ENCODE data around the gene ABCB1.

The ABCB1 gene

GRCh38 chr7:87615197-87615596, 14.5 kb upstream of the ABCB1 start:
- no peaks in the 10 kb centered on the region for H3K36me3 ChIP-seq (replicated peaks; ENCODE audit: low read depth, low read length)
- no peaks in the 10 kb centered on the region for H3K79me2 ChIP-seq (ENCODE audit: low read length)
- no peak overlapping the region for H2AFZ ChIP-seq (ENCODE audit: low read depth, low read length)
- H3K9me3 ChIP-seq (ENCODE audit: insufficient read depth, low read length), result no peaks in the 10 kb centered on the region
- H3K4me1 ChIP-seq (ENCODE audit: low read length), result no peaks in the 10 kb centered on the region
- H3K27me3 ChIP-seq (ENCODE audit: low read depth, low read length), result no peaks in the 10 kb centered on the region
- no peak for TF ChIP-seq EZH2phosphoT487 (IDR thresholded peaks at IDR 0.05; ENCODE audit: low read depth)
- no peak overlapping the region for H3K9ac ChIP-seq (ENCODE audit: low read length)
- no peaks in the 10 kb centered on the region for H4K20me1 ChIP-seq (ENCODE audit: insufficient read depth, low read length)
- no peak overlapping the region for H3K4me2 ChIP-seq (ENCODE audit: low read length)
- H3K4me3 ChIP-seq (ENCODE audit: low read length), result no peak overlapping the region
- no peak overlapping the region for H3K27ac ChIP-seq (ENCODE audit: low read length)

- Histone ChIP-seq H3K9ac (ENCODE audit: low read length) (no peak overlapping the region), H2AFZ (ENCODE audit: low read depth, low read length) (no peak overlapping the region), H3K4me1 (ENCODE audit: low read length) (no peaks in the 10 kb centered on the region), H3K4me3 (ENCODE audit: low read length) (no peak overlapping the region), H3K79me2 (ENCODE audit: low read length) (no peaks in the 10 kb centered on the region), H3K27ac (ENCODE audit: low read length) (no peak overlapping the region), H3K4me2 (ENCODE audit: low read length) (no peak overlapping the region), H3K36me3 (replicated peaks; ENCODE audit: low read depth, low read length) (no peaks in the 10 kb centered on the region), H4K20me1 (ENCODE audit: insufficient read depth, low read length) (no peaks in the 10 kb centered on the region), H3K9me3 (ENCODE audit: insufficient read depth, low read length) (no peaks in the 10 kb centered on the region), H3K27me3 (ENCODE audit: low read depth, low read length) (no peaks in the 10 kb centered on the region)
- TF ChIP-seq EZH2phosphoT487 (IDR thresholded peaks at IDR 0.05; ENCODE audit: low read depth), result no peak
- no peak for TF ChIP-seq CTCF (IDR thresholded peaks at IDR 0.05; ENCODE audit: low read depth, low read length)
Observed at GRCh38 chr7:87609916-87610315, 9.2 kb upstream of the ABCB1 start.

- Histone ChIP-seq H3K27ac (ENCODE audit: low read length) (no peak overlapping the region), H3K4me1 (ENCODE audit: low read length) (no peaks in the 10 kb centered on the region), H3K36me3 (replicated peaks; ENCODE audit: low read depth, low read length) (no peaks in the 10 kb centered on the region), H2AFZ (ENCODE audit: low read depth, low read length) (no peak overlapping the region), H3K9me3 (ENCODE audit: insufficient read depth, low read length) (no peaks in the 10 kb centered on the region), H3K79me2 (ENCODE audit: low read length) (no peaks in the 10 kb centered on the region), H3K9ac (ENCODE audit: low read length) (no peak overlapping the region), H3K27me3 (ENCODE audit: low read depth, low read length) (no peaks in the 10 kb centered on the region), H3K4me3 (ENCODE audit: low read length) (no peak overlapping the region), H3K4me2 (ENCODE audit: low read length) (no peak overlapping the region), H4K20me1 (ENCODE audit: insufficient read depth, low read length) (no peaks in the 10 kb centered on the region)
- TF ChIP-seq CTCF (IDR thresholded peaks at IDR 0.05; ENCODE audit: low read depth, low read length) (no peak), EZH2phosphoT487 (IDR thresholded peaks at IDR 0.05; ENCODE audit: low read depth) (no peak)
Observed at GRCh38 chr7:87608431-87608830, 7.7 kb upstream of the ABCB1 start.

GRCh38 chr7:87604264-87604663, 3.6 kb upstream of the ABCB1 start:
- no peak overlapping the region for H3K4me3 ChIP-seq (ENCODE audit: low read length)
- no peak overlapping the region for H3K4me2 ChIP-seq (ENCODE audit: low read length)
- no peak overlapping the region for H3K9ac ChIP-seq (ENCODE audit: low read length)
- H3K79me2 ChIP-seq (ENCODE audit: low read length), result no peaks in the 10 kb centered on the region
- H2AFZ ChIP-seq (ENCODE audit: low read depth, low read length), result no peak overlapping the region
- H3K36me3 ChIP-seq (replicated peaks; ENCODE audit: low read depth, low read length), result no peaks in the 10 kb centered on the region
- no peaks in the 10 kb centered on the region for H3K27me3 ChIP-seq (ENCODE audit: low read depth, low read length)
- TF ChIP-seq EZH2phosphoT487 (IDR thresholded peaks at IDR 0.05; ENCODE audit: low read depth) (no peak), CTCF (IDR thresholded peaks at IDR 0.05; ENCODE audit: low read depth, low read length) (no peak)
- peaks cover 6% of the 10 kb centered on the region for H3K4me1 ChIP-seq (ENCODE audit: low read length)
- H4K20me1 ChIP-seq (ENCODE audit: insufficient read depth, low read length), result no peaks in the 10 kb centered on the region
- H3K27ac ChIP-seq (ENCODE audit: low read length), result no peak overlapping the region
- no peaks in the 10 kb centered on the region for H3K9me3 ChIP-seq (ENCODE audit: insufficient read depth, low read length)

- Histone ChIP-seq H3K79me2 (ENCODE audit: low read length) (no peaks in the 10 kb centered on the region), H3K4me1 (ENCODE audit: low read length) (peaks cover 8% of the 10 kb centered on the region), H4K20me1 (ENCODE audit: insufficient read depth, low read length) (no peaks in the 10 kb centered on the region), H3K27me3 (ENCODE audit: low read depth, low read length) (no peaks in the 10 kb centered on the region), H3K27ac (ENCODE audit: low read length) (no peak overlapping the region), H3K36me3 (replicated peaks; ENCODE audit: low read depth, low read length) (no peaks in the 10 kb centered on the region), H3K4me2 (ENCODE audit: low read length) (peak overlapping the region; percentile 53), H3K4me3 (ENCODE audit: low read length) (0 out of 2 replicates have a peak overlapping the region, but pooled peaks have one; percentile 4), H3K9ac (ENCODE audit: low read length) (no peak overlapping the region), H2AFZ (ENCODE audit: low read depth, low read length) (peak overlapping the region; percentile 15; the same call in 1 of the 2 replicates), H3K9me3 (ENCODE audit: insufficient read depth, low read length) (no peaks in the 10 kb centered on the region)
- TF ChIP-seq CTCF (IDR thresholded peaks at IDR 0.05; ENCODE audit: low read depth, low read length) (no peak), EZH2phosphoT487 (IDR thresholded peaks at IDR 0.05; ENCODE audit: low read depth) (no peak)
Observed at GRCh38 chr7:87599336-87599735, 1.3 kb downstream of the ABCB1 start.
